ENCODE data around the gene MRS2. TPM values are rescaled to one million over a fixed set of nuclear protein-coding genes. Genes with fewer than 3 reads are reported as not detected.

Gene MRS2
- total RNA-seq, 1 experiment from 2014 or later, result 85.8 TPM

- no peak overlapping the region for H3K9ac ChIP-seq (ENCODE audit: extremely low read depth, insufficient read length, low read length)
- H3K27ac ChIP-seq (ENCODE audit: insufficient read length, low read depth, low read length), result no peak overlapping the region
- no peaks in the 10 kb centered on the region for H3K36me3 Mint-ChIP-seq (ENCODE audit: insufficient read depth in 1 of 3, low read depth in 3 of 3)
- H3K18ac ChIP-seq (ENCODE audit: insufficient read length, low read depth, low read length), result no peak overlapping the region
- H2BK15ac ChIP-seq (ENCODE audit: low read depth, low read length), result no peak overlapping the region
- H3K9me3 Mint-ChIP-seq, result peaks cover 0 to under 1% of the 10 kb centered on the region in 2 experiments; a peak in 1 of 5 replicates
- H3K23me2 ChIP-seq (ENCODE audit: insufficient read length, low read depth, low read length, poor library complexity, severe bottlenecking), result no peaks in the 10 kb centered on the region
- H3K27ac Mint-ChIP-seq, result peak overlapping the region in 1 of 3 experiments; percentile 39; a peak in 1 of 7 replicates
- no peaks in the 10 kb centered on the region for H3K27me3 ChIP-seq (ENCODE audit: insufficient read depth, low read length)
- peaks cover 18 to 20% of the 10 kb centered on the region in 2 experiments for H3K4me1 Mint-ChIP-seq
- DNase-seq, result no peak
- no peaks in the 10 kb centered on the region for H3K27me3 Mint-ChIP-seq (ENCODE audit: low read depth)
- no peak overlapping the region for H2BK12ac ChIP-seq (ENCODE audit: insufficient read length, low read depth, low read length)
- H2AFZ ChIP-seq (ENCODE audit: low read length), result no peak overlapping the region
- H3K4me3 Mint-ChIP-seq, result no peak overlapping the region
- no peaks in the 10 kb centered on the region for H4K20me1 ChIP-seq (ENCODE audit: control insufficient read depth, insufficient read depth, insufficient read length)
- no peak overlapping the region for H4K8ac ChIP-seq (replicated peaks; ENCODE audit: insufficient read length, low read depth, low read length)
- H4K91ac ChIP-seq (ENCODE audit: insufficient read length, low read depth, low read length), result no peak overlapping the region
- H2AK5ac ChIP-seq (ENCODE audit: insufficient read length, low read length), result no peak overlapping the region
- no peaks in the 10 kb centered on the region for H3K9me3 ChIP-seq (ENCODE audit: control insufficient read depth, low read depth, low read length)
- H3K79me2 ChIP-seq (ENCODE audit: insufficient read depth, low read length), result no peaks in the 10 kb centered on the region
- no peak overlapping the region for H2BK5ac ChIP-seq (ENCODE audit: insufficient read length, low read length)
- H3K56ac ChIP-seq (ENCODE audit: insufficient read length, low read depth, low read length), result no peak overlapping the region
- no peak overlapping the region for H2BK20ac ChIP-seq (ENCODE audit: low read depth, low read length, poor library complexity, severe bottlenecking)
- no peak overlapping the region for H3K23ac ChIP-seq (ENCODE audit: insufficient read length, low read depth, low read length)
- H3K4ac ChIP-seq (ENCODE audit: low read depth, low read length), result no peak overlapping the region
- H3K79me1 ChIP-seq (ENCODE audit: insufficient read depth, low read depth, low read length, poor library complexity, severe bottlenecking), result no peaks in the 10 kb centered on the region
- H3K4me1 ChIP-seq (ENCODE audit: insufficient read depth, low read length), result no peaks in the 10 kb centered on the region; the same call in 1 of the 2 replicates
- H3T11ph ChIP-seq (ENCODE audit: low read length), result no peak overlapping the region
- no peak overlapping the region for H4K5ac ChIP-seq (ENCODE audit: insufficient read length, low read depth, low read length)
- no peak overlapping the region for H3K14ac ChIP-seq (ENCODE audit: insufficient read depth, low read length)
- no peak for TF ChIP-seq CTCF (conservative IDR thresholded peaks at IDR 0.05)
- no peak overlapping the region for H3K4me2 ChIP-seq (ENCODE audit: insufficient read depth, insufficient read length, low read length)
- no peak overlapping the region for H2BK120ac ChIP-seq (ENCODE audit: low read depth, low read length, poor library complexity, severe bottlenecking)
- no CpG with 5 or more reads among the region's 4 CpGs for WGBS (ENCODE audit: extremely low coverage, insufficient read length, low lambda C conversion rate)
These were observed 25.9 kb upstream of the MRS2 start for GRCh38 chr6:24376871-24377270.

All from H9 (cell line).